Hepatocyte (in vitro differentiated cells): ENCODE results near the gene PGAP2. TPM values are rescaled to one million over a fixed set of nuclear protein-coding genes. Genes with fewer than 3 reads are reported as not detected.
"Not testable (repeated sequence)": the region's sequence is repeated elsewhere in the genome, so short reads cannot be mapped to it uniquely, and the experiment has no call there.

Source experiments
- DNase-seq: peaks from one replicate; pipeline ENCODE4 v3.0.0-alpha.2; 2016; ENCODE audit warnings: low spot score
- H2AFZ ChIP-seq: fragments of 200-600 bp; sonication (generic); 2 replicates; pipeline ENCODE4 v1.6.0; 2016; ENCODE audit warnings: antibody characterized with exemption, mild to moderate bottlenecking
- H3K27ac ChIP-seq: fragments of 200-600 bp; sonication (generic); 2 replicates; pipeline ENCODE4 v1.5.1; 2016; ENCODE audit warnings: mild to moderate bottlenecking
- H3K27me3 ChIP-seq: fragments of 200-600 bp; sonication (generic); 2 replicates; pipeline ENCODE4 v1.6.1; 2016
- H3K36me3 ChIP-seq: fragments of 200-600 bp; sonication (generic); replicated peaks from 2 replicates; pipeline ENCODE4 v1.5.1; 2016; ENCODE audit warnings: low read depth; ENCODE audit not compliant: insufficient read depth
- H3K4me1 ChIP-seq: fragments of 200-600 bp; sonication (generic); 2 replicates; pipeline ENCODE4 v1.5.1; 2016; ENCODE audit warnings: mild to moderate bottlenecking, moderate library complexity; ENCODE audit not compliant: insufficient read depth
- H3K4me2 ChIP-seq: fragments of 200-600 bp; sonication (generic); 2 replicates; pipeline ENCODE4 v1.6.0; 2016
- H3K4me3 ChIP-seq: fragments of 200-600 bp; sonication (generic); 2 replicates; pipeline ENCODE4 v1.5.1; 2016; ENCODE audit warnings: mild to moderate bottlenecking
- H3K79me2 ChIP-seq: fragments of 200-600 bp; sonication (generic); 2 replicates; pipeline ENCODE4 v1.6.0; 2017; ENCODE audit warnings: mild to moderate bottlenecking
- H3K9me2 ChIP-seq: fragments of 200-600 bp; sonication (generic); replicated peaks from 2 replicates; pipeline ENCODE4 v1.6.0; 2017; ENCODE audit warnings: mild to moderate bottlenecking; ENCODE audit not compliant: insufficient read depth
- H3K9me3 ChIP-seq: fragments of 200-600 bp; sonication (generic); 2 replicates; pipeline ENCODE4 v1.5.1; 2016; ENCODE audit warnings: low read depth, mild to moderate bottlenecking
- H4K20me1 ChIP-seq: fragments of 200-600 bp; sonication (generic); 2 replicates; pipeline ENCODE4 v1.6.0; 2016; ENCODE audit warnings: mild to moderate bottlenecking; ENCODE audit not compliant: insufficient read depth, poor library complexity, severe bottlenecking
- EZH2 ChIP-seq: fragments of 200-600 bp; sonication (generic); IDR thresholded peaks from 2 replicates; pipeline ENCODE4 v1.6.1; 2016; ENCODE audit warnings: antibody characterized with exemption, mild to moderate bottlenecking, borderline replicate concordance
- EZH2phosphoT487 ChIP-seq: fragments of 200-600 bp; sonication (generic); IDR thresholded peaks from one replicate; pipeline ENCODE4 v1.6.1; 2018; ENCODE audit warnings: antibody characterized with exemption, mild to moderate bottlenecking, low read depth, moderate library complexity; ENCODE audit not compliant: unreplicated experiment, severe bottlenecking
- WGBS: methylation state at CpG from one replicate; pipeline ENCODE4 v1.1.6; 2016; ENCODE audit warnings: low lambda C conversion rate; ENCODE audit errors: missing lambda C conversion rate; 5-methylcytosine and 5-hydroxymethylcytosine counted together
- polyA plus RNA-seq: library from polyadenylated mRNA; unstranded; fragments of >200 nt; fragmentation: Nextera tagmentation; extraction: Ambion mirVana; gene quantifications from 2 replicates; pipeline ENCODE4 v1.2.1, GENCODE V29; 2016
- total RNA-seq: library from RNA; depleted of rRNA; stranded (reverse); fragments of >200 nt; gene quantifications from 2 replicates; pipeline ENCODE4 v1.2.3, GENCODE V29; 2014
- TF ChIP-seq, protein P1 (sequence below): fragments of 200-600 bp; sonication (generic); IDR thresholded peaks from 2 replicates; pipeline ENCODE4 v1.5.1; 2016; ENCODE audit warnings: antibody characterized with exemption, mild to moderate bottlenecking; ENCODE audit not compliant: poor library complexity

The PGAP2 gene
- total and polyA plus RNA-seq, 2 experiments from 2014 or later, result 20.3 to 37.6 TPM

DNA sequence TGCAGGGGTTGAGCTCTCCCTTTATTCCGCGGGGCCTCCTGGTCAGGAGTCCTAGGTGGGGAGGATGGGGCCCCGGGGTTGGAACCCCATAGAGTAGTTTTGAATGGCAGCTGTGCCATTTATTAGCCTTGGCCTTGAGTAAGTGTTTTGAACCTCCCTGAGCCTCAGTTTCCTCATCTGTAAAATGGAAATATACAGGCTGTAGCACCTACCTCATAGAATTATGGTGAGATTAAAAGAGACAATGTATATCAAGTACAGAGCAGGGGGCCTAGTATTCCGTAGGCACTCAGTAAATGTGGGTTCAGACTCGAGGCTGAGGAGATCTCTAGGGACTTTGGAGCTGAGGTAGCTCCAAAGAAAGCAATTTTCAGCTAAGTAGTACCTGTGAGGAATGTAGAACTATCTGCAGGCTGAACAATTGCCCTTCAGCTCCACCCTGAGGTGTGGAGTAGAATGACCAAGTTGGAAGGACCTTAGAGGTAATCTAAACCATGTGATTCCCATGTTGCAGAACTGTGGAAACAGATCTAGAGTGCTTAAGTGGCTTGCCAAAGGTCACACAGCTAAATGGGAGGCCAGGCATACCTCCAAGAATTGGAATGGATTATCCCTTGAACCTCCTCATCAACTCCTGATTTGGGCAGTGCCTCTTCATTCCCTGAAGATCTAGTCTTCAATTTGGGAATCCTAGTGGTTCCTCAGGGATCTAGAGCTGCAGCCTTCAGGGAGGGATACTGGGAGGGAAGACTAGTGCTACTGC is 682 bp downstream of the PGAP2 start:
- no peak for TF ChIP-seq EZH2
- TF ChIP-seq, protein P1, sequence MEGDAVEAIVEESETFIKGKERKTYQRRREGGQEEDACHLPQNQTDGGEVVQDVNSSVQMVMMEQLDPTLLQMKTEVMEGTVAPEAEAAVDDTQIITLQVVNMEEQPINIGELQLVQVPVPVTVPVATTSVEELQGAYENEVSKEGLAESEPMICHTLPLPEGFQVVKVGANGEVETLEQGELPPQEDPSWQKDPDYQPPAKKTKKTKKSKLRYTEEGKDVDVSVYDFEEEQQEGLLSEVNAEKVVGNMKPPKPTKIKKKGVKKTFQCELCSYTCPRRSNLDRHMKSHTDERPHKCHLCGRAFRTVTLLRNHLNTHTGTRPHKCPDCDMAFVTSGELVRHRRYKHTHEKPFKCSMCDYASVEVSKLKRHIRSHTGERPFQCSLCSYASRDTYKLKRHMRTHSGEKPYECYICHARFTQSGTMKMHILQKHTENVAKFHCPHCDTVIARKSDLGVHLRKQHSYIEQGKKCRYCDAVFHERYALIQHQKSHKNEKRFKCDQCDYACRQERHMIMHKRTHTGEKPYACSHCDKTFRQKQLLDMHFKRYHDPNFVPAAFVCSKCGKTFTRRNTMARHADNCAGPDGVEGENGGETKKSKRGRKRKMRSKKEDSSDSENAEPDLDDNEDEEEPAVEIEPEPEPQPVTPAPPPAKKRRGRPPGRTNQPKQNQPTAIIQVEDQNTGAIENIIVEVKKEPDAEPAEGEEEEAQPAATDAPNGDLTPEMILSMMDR, result peak; percentile 48
- TF ChIP-seq EZH2phosphoT487, result no peak
- Histone ChIP-seq H2AFZ (peak overlapping the region; percentile 91), H3K4me2 (peak overlapping the region; percentile 91), H3K9me3 (no peaks in the 10 kb centered on the region), H3K4me3 (peak overlapping the region; percentile 71), H3K27me3 (no peaks in the 10 kb centered on the region), H3K9me2 (no peaks in the 10 kb centered on the region), H4K20me1 (no peaks in the 10 kb centered on the region), H3K79me2 (no peaks in the 10 kb centered on the region), H3K36me3 (no peaks in the 10 kb centered on the region), H3K27ac (peak overlapping the region; percentile 65), H3K4me1 (no peaks in the 10 kb centered on the region)
- WGBS, result 33% methylated on average over 3 of the region's 5 CpGs
- DNase-seq, result peak; percentile 80

DNA sequence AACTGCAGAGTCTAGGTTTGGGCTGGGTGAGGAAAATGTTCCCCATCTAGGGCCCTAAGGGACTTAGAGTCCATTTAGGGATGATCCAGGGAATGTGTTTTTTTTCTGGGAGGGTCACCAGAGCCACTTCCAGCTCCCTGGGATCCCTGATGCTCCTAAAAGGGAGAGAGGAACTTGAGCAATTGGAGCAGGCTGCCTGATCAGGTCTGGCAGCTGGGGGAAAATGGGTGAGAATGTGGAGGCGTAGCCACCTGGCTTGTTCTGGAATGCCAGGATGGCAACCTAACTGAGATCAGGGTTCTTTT is 1.2 kb downstream of the PGAP2 start:
- peak overlapping the region; percentile 91 for H3K4me2 ChIP-seq
- no peak for TF ChIP-seq EZH2
- TF ChIP-seq, protein P1, result no peak
- TF ChIP-seq EZH2phosphoT487, result no peak

DNA sequence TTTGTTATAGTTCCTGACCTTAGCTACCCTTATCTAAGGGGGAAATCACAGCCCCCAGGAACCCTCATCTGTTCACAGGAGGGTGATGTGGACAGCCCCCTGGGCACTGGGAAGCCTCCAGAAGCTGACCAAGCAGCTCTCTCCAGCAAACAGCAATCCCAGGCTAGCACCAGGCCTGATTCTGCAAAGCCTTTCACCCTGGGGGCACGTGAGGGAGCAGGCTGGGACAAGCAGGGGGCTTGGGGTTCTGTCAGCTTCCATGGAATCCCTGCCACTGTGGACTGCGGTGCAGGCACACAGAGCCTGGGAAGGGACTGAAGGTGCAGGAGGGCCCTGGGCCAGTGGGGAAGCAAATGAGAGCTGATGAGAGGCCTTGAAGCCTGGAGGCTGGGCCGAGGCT is 2.1 kb downstream of the PGAP2 start:
- no peaks in the 10 kb centered on the region for H3K27me3 ChIP-seq
- 79% methylated on average over 3 of the region's 3 CpGs for WGBS
- no peak overlapping the region for H2AFZ ChIP-seq
- H3K79me2 ChIP-seq, result no peaks in the 10 kb centered on the region
- no peak overlapping the region for H3K27ac ChIP-seq
- no peaks in the 10 kb centered on the region for H3K9me3 ChIP-seq
- H3K4me1 ChIP-seq, result no peaks in the 10 kb centered on the region
- no peak for TF ChIP-seq EZH2
- no peak for TF ChIP-seq EZH2phosphoT487
- TF ChIP-seq, protein P1, result no peak
- no peak overlapping the region for H3K4me2 ChIP-seq
- H4K20me1 ChIP-seq, result no peaks in the 10 kb centered on the region
- H3K4me3 ChIP-seq, result no peak overlapping the region
- H3K9me2 ChIP-seq, result no peaks in the 10 kb centered on the region
- no peak for DNase-seq
- no peaks in the 10 kb centered on the region for H3K36me3 ChIP-seq

More for the DNA sequence above, 1.2 kb downstream of the PGAP2 start:
- DNase-seq, result no peak
- Histone ChIP-seq H3K27ac (no peak overlapping the region), H3K79me2 (no peaks in the 10 kb centered on the region), H3K9me3 (no peaks in the 10 kb centered on the region), H3K4me3 (no peak overlapping the region), H4K20me1 (no peaks in the 10 kb centered on the region), H3K27me3 (no peaks in the 10 kb centered on the region), H3K36me3 (no peaks in the 10 kb centered on the region), H3K4me1 (no peaks in the 10 kb centered on the region), H2AFZ (no peak overlapping the region), H3K9me2 (no peaks in the 10 kb centered on the region)
- 93% methylated on average over 1 of the region's 1 CpG for WGBS

DNA sequence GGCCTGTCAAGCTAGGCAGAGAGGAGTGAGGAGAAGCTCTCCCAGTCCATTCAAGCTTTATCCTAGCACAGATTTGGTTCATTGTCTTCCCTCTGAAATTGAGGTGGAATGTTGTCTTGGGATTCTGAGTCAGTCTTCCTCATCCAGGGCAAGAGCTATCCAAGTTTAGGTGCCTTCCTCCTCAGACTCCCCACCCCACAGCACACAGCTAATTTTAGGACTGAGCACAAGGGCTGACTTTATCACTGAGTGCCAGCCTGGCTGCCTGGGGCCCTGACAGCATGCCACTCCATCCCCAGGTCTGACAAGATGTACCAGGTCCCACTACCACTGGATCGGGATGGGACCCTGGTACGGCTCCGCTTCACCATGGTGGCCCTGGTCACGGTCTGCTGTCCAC is 2.6 kb downstream of the PGAP2 start:
- Histone ChIP-seq H2AFZ (no peak overlapping the region), H3K27ac (no peak overlapping the region), H3K27me3 (no peaks in the 10 kb centered on the region), H3K9me2 (no peaks in the 10 kb centered on the region), H4K20me1 (no peaks in the 10 kb centered on the region), H3K9me3 (no peaks in the 10 kb centered on the region), H3K36me3 (no peaks in the 10 kb centered on the region), H3K4me3 (no peak overlapping the region), H3K4me1 (no peaks in the 10 kb centered on the region), H3K79me2 (no peaks in the 10 kb centered on the region), H3K4me2 (no peak overlapping the region)
- TF ChIP-seq, protein P1, result no peak
- no peak for TF ChIP-seq EZH2
- WGBS, result 100% methylated on average over 4 of the region's 4 CpGs
- no peak for DNase-seq

DNA sequence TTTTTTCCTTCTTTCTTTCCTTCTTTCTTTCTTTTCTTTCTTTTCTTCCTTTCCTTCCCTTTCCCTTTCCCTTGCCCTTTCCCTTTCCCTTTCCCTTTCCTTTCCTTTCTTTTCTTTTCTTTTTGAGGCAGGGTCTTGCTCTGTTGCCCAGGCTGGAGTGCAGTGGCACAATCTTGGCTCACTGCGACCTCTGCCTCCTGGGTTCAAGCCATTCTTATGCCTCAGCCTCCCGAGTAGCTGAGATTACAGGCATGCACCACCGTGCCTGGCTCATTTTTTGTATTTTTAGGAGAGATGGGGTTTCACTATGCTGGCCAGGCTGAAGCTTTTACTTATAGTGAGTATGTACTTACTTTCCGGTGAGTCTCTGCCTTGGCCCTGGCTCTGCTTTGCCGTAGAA is 6.5 kb downstream of the PGAP2 start:
- WGBS, result 99% methylated on average over 5 of the region's 5 CpGs
- not testable (repeated sequence) for H3K79me2 ChIP-seq, H3K9me2 ChIP-seq, H3K4me1 ChIP-seq, H3K36me3 ChIP-seq, DNase-seq, H3K9me3 ChIP-seq, H3K4me2 ChIP-seq, H3K27ac ChIP-seq, H3K27me3 ChIP-seq, H3K4me3 ChIP-seq, H4K20me1 ChIP-seq, H2AFZ ChIP-seq
